Gastrocnemius medialis (tissue), 4 donors: ENCODE results near the gene SYNC. TPM values are rescaled to one million over a fixed set of nuclear protein-coding genes. Genes with fewer than 3 reads are reported as not detected.

Experiments used
- ATAC-seq, 2 donors: fragments of 150-250 bp; one replicate each; pipeline ENCODE4 v1.9.1; 2016
- DNase-seq, 2 donors: peaks; one replicate each; pipeline ENCODE4 v3.0.0-alpha.2; 2019
- H3K27ac ChIP-seq, 4 donors: fragments of 200-600 bp; sonication (generic); 1 replicate in 1 of 4; 2 replicates in 3 of 4; pipeline ENCODE4 v1.5.1; 2016 to 2018; ENCODE audit warnings: mild to moderate bottlenecking in 2 of 4, moderate library complexity in 1 of 4
- H3K27me3 ChIP-seq, 3 donors: fragments of 200-600 bp; sonication (generic) in 2 of 3; 1 replicate in 1 of 3; 2 replicates in 2 of 3; pipeline versions ENCODE4 v1.5.1 to v1.6.0; 2016 to 2019; ENCODE audit warnings: mild to moderate bottlenecking in 1 of 3, moderate library complexity in 1 of 3
- H3K36me3 ChIP-seq, 2 donors: fragments of 200-600 bp; sonication (generic) in 1 of 2; one replicate each; pipeline ENCODE4 v1.5.1; 2017 to 2018
- H3K4me1 ChIP-seq, 2 donors: fragments of 200-600 bp; sonication (generic) in 1 of 2; one replicate each; pipeline ENCODE4 v1.5.1; 2016 to 2017; ENCODE audit warnings: mild to moderate bottlenecking in 2 of 2
- H3K4me3 ChIP-seq, 4 donors: fragments of 200-600 bp; sonication (generic) in 3 of 4; 1 replicate in 1 of 4; 2 replicates in 3 of 4; pipeline ENCODE4 v1.5.1; 2016 to 2019; ENCODE audit warnings: mild to moderate bottlenecking in 2 of 4
- H3K9me3 ChIP-seq, 3 donors: fragments of 200-600 bp; sonication (generic) in 2 of 3; 1 replicate in 1 of 3; 2 replicates in 2 of 3; pipeline ENCODE4 v1.5.1; 2016 to 2019
- POLR2A ChIP-seq, 2 donors: fragments of 450-650 bp; IDR thresholded peaks; one replicate each; pipeline ENCODE4 v1.6.1; 2017; ENCODE audit warnings: antibody characterized with exemption in 2 of 2, mild to moderate bottlenecking in 2 of 2, moderate library complexity in 2 of 2
- in situ Hi-C, 4 donors: fragments of 200-750 bp; cut with MboI; loops; one replicate each; pipeline versions ENCODE4 v1.15.0 to v1.8.0; 2017; ENCODE audit warnings: low sequenced_read_pairs in 4 of 4
- intact Hi-C: fragments of 100-400 bp; cut with DNase I; formaldehyde crosslinking; loops from one replicate; pipeline ENCODE4 v1.15.1; 2023; ENCODE audit warnings: low total_unique reads
- total RNA-seq, 4 donors: library from RNA; depleted of rRNA; stranded (reverse); fragments of >200 nt; gene quantifications; one replicate each; pipeline versions ENCODE4 v1.1.0 to v1.2.3, GENCODE V29; 2016
- TF ChIP-seq, protein P1 (sequence below), 5 experiments: fragments of 450-650 bp in 3 of 5; fragments of 200-600 bp in 2 of 5; sonication (generic) in 2 of 5; IDR thresholded peaks in 4 of 5; conservative IDR thresholded peaks in 1 of 5; 1 replicate in 4 of 5; 2 replicates in 1 of 5; pipeline ENCODE4 v1.5.1; 2016 to 2019; ENCODE audit warnings: antibody characterized with exemption in 5 of 5, mild to moderate bottlenecking in 3 of 5, moderate library complexity in 3 of 5

The SYNC gene
- 100 to 1,000 TPM in 3 of 4 donors, 10 to 100 TPM in 1; 68.3 to 252 (median 158) TPM for total RNA-seq

DNA sequence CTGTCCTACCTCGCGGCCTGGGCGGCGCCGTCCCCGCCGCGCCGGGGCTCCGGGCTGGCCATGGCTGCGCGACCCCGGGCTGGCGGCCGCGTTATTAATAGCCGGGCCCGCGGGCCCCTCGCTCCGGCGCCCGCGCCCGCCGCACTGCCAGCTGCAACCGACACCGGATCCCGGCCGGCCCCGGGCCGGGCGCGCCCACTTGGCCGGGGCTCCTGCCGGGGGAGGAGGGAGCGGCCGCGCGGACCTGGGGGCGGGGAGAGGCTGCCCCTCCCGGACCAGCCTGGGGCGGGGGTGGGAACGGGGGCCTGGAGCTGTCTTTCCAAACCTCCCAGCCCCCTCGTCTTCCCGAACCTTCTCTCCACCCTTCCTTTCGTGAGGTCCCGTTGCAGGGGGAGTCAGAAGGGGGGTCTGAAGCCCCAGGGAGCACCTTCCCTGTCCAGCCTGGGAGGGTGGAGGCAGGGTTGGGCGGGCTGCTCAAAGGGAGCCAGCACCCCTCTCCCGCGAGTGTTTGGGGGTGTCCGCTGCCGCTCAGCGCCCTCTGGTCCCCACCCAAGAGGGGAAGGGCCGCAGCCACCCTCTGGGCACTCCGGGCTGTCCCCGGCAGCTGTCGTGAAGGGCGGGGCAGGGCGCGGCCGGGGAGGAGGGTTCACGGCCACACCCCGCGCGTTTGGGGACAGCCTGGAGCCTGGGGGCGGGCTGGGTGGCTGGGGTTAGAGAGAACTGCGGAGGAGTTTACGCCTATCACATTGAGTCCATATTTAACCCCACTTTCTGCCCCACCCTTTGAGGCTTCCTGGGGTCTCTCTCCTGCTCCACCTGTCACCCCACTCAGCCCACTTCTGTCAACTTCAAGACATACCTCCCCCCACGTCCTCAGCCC is at the start of gene SYNC:
Gene SYNC (minus strand): TSS at position 172 of the 880 bp plus-strand sequence. CDS start 110 bp downstream, at position 62.
- Histone ChIP-seq H3K27me3 (no peaks in the 10 kb centered on the region), H3K4me1 (peaks cover 41 to 56% of the 10 kb centered on the region in 2 donors), H3K27ac (peak within 1 kb of the TSS; percentile 98 to 100 (median 99)), H3K9me3 (no peaks in the 10 kb centered on the region), H3K36me3 (no peaks in the 10 kb centered on the region), H3K4me3 (peak within 1 kb of the TSS; percentile 74 to 90 (median 80))
- in situ Hi-C loops (no loop called here), intact Hi-C loops (loop anchor here (1.0 to 10.0 kb wide), 4 partner anchors 53 to 382 kb away; partner anchors contain the start of genes AZIN2, S100PBP, YARS1 and ZBTB8OS)
- DNase-seq = peak; percentile 86 to 94
- ATAC-seq = peak; percentile 53 to 67
- TF ChIP-seq, protein P1, sequence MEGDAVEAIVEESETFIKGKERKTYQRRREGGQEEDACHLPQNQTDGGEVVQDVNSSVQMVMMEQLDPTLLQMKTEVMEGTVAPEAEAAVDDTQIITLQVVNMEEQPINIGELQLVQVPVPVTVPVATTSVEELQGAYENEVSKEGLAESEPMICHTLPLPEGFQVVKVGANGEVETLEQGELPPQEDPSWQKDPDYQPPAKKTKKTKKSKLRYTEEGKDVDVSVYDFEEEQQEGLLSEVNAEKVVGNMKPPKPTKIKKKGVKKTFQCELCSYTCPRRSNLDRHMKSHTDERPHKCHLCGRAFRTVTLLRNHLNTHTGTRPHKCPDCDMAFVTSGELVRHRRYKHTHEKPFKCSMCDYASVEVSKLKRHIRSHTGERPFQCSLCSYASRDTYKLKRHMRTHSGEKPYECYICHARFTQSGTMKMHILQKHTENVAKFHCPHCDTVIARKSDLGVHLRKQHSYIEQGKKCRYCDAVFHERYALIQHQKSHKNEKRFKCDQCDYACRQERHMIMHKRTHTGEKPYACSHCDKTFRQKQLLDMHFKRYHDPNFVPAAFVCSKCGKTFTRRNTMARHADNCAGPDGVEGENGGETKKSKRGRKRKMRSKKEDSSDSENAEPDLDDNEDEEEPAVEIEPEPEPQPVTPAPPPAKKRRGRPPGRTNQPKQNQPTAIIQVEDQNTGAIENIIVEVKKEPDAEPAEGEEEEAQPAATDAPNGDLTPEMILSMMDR (IDR thresholded peaks at IDR 0.05 in 4 of 5, conservative IDR thresholded peaks at IDR 0.05 in 1 of 5) = no peak
- peak; percentile 83 to 84 for TF ChIP-seq POLR2A (IDR thresholded peaks at IDR 0.05)

- no peak overlapping the region for H3K27ac ChIP-seq
- H3K27me3 ChIP-seq = no peaks in the 10 kb centered on the region
- no peaks in the 10 kb centered on the region for H3K9me3 ChIP-seq
- in situ Hi-C loops = no loop called here
- ATAC-seq (no peak), DNase-seq (no peak)
- intact Hi-C loops = no loop called here
- H3K4me1 ChIP-seq = peaks cover 9 to 15% of the 10 kb centered on the region in 2 donors
- no peaks in the 10 kb centered on the region for H3K36me3 ChIP-seq
- no peak overlapping the region for H3K4me3 ChIP-seq
- TF ChIP-seq, protein P1 (IDR thresholded peaks at IDR 0.05 in 4 of 5, conservative IDR thresholded peaks at IDR 0.05 in 1 of 5) = no peak
- TF ChIP-seq POLR2A (IDR thresholded peaks at IDR 0.05) = no peak
Observed at GRCh38 chr1:32749771-32750170, 47.2 kb upstream of the SYNC start.

DNA sequence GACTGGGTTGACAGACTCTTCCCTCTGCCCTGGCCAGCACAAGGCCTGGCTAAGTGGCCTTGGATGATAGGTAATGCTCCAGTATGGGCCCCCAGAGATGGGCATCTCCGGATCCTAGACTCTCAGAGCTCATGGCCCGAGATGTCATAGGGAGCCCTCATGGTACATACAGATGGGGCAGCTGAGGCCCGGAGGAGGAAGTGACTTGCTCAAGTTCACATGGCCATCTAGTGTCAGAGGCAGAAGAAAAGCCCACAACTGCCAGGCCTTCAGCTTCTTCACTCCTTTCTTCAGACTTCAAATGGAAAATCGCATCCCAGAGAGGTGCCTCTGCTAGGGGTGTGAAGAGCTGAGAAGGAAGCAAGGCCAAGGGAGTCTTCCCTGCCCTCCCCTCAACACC is 46.8 kb upstream of the SYNC start:
- no peak for TF ChIP-seq POLR2A (IDR thresholded peaks at IDR 0.05)
- TF ChIP-seq, protein P1 (IDR thresholded peaks at IDR 0.05 in 4 of 5, conservative IDR thresholded peaks at IDR 0.05 in 1 of 5) = no peak
- intact Hi-C loops (no loop called here), in situ Hi-C loops (no loop called here)
- H3K4me3 ChIP-seq = no peak overlapping the region
- no peaks in the 10 kb centered on the region for H3K36me3 ChIP-seq
- no peaks in the 10 kb centered on the region for H3K9me3 ChIP-seq
- no peak for DNase-seq
- no peak for ATAC-seq
- H3K27ac ChIP-seq = no peak overlapping the region
- H3K27me3 ChIP-seq = no peaks in the 10 kb centered on the region
- H3K4me1 ChIP-seq = peaks cover 7 to 11% of the 10 kb centered on the region in 2 donors

DNA sequence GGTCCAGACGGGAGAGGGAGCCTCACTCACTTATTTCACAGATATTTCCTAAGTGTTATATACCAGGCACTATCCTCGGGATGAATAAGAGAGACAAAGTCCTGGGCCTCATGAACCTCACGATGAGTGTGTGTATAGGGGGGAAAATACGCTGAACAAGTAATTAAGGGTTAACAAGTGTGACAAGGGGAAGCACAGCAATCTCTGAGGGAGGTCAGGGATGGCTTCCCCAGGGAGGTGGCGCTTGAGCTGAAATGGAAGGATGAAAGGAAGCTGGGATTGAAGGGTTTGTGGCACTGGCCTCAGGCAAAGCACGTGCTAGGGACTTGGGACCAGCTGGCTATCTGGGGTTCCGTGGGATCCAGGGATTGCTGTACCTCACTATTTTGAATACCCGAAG is 46.4 kb upstream of the SYNC start:
- no peaks in the 10 kb centered on the region for H3K27me3 ChIP-seq
- ATAC-seq (no peak), DNase-seq (no peak)
- in situ Hi-C loops (no loop called here), intact Hi-C loops (no loop called here)
- no peak overlapping the region for H3K4me3 ChIP-seq
- TF ChIP-seq, protein P1 (IDR thresholded peaks at IDR 0.05 in 4 of 5, conservative IDR thresholded peaks at IDR 0.05 in 1 of 5) = no peak
- TF ChIP-seq POLR2A (IDR thresholded peaks at IDR 0.05) = no peak
- H3K9me3 ChIP-seq = no peaks in the 10 kb centered on the region
- H3K27ac ChIP-seq = no peak overlapping the region
- H3K36me3 ChIP-seq = no peaks in the 10 kb centered on the region
- H3K4me1 ChIP-seq = peaks cover 5 to 7% of the 10 kb centered on the region in 2 donors
